Trophoblast cell (in vitro differentiated cells and primary cell): ENCODE results near the gene HOXA10.

Experiments used
- DNase-seq, 2 donors: peaks; one replicate each; pipeline ENCODE4 v3.0.0-alpha.2; 2016
- H2AFZ ChIP-seq: 2 replicates; pipeline ENCODE4 v1.6.1; 2013; ENCODE audit warnings: low read length, moderate library complexity, mild to moderate bottlenecking; ENCODE audit not compliant: insufficient read depth, poor library complexity
- H2AK5ac ChIP-seq: 2 replicates; pipeline ENCODE4 v1.6.1; 2013; ENCODE audit warnings: mild to moderate bottlenecking, low read length
- H2BK120ac ChIP-seq: 2 replicates; pipeline ENCODE4 v1.6.1; 2013; ENCODE audit warnings: low read length, mild to moderate bottlenecking, moderate library complexity; ENCODE audit not compliant: insufficient read depth, poor library complexity
- H2BK12ac ChIP-seq: 2 replicates; pipeline ENCODE4 v1.6.1; 2013; ENCODE audit warnings: mild to moderate bottlenecking, low read length, moderate library complexity
- H2BK5ac ChIP-seq: 2 replicates; pipeline ENCODE4 v1.6.1; 2013; ENCODE audit warnings: low read length, low read depth, moderate library complexity, mild to moderate bottlenecking; ENCODE audit not compliant: poor library complexity
- H3K14ac ChIP-seq: 2 replicates; pipeline ENCODE4 v1.6.1; 2013; ENCODE audit warnings: mild to moderate bottlenecking, low read length
- H3K18ac ChIP-seq: 2 replicates; pipeline ENCODE4 v1.6.1; 2013; ENCODE audit warnings: mild to moderate bottlenecking, low read length
- H3K23ac ChIP-seq: 2 replicates; pipeline ENCODE4 v1.6.1; 2013; ENCODE audit warnings: low read length
- H3K27ac ChIP-seq: 2 replicates; pipeline ENCODE4 v1.5.1; 2013; ENCODE audit warnings: low read depth, mild to moderate bottlenecking, inconsistent platforms, low read length, moderate library complexity
- H3K27me3 ChIP-seq: 2 replicates; pipeline ENCODE4 v1.6.1; 2013; ENCODE audit warnings: inconsistent platforms, mild to moderate bottlenecking, low read length, moderate library complexity; ENCODE audit not compliant: insufficient read depth
- H3K36me3 ChIP-seq, 2 experiments: 1 replicate in 1 of 2; 2 replicates in 1 of 2; pipeline ENCODE4 v1.6.1; 2013; ENCODE audit warnings: low read length in 2 of 2, mild to moderate bottlenecking in 2 of 2, moderate library complexity in 1 of 2; ENCODE audit not compliant: insufficient read depth in 2 of 2, control insufficient read depth in 1 of 2
- H3K4ac ChIP-seq: 2 replicates; pipeline ENCODE4 v1.6.1; 2013; ENCODE audit warnings: low read depth, mild to moderate bottlenecking, low read length, moderate library complexity
- H3K4me1 ChIP-seq, 2 experiments: 1 replicate in 1 of 2; 2 replicates in 1 of 2; pipeline ENCODE4 v1.6.1; 2013; ENCODE audit warnings: low read length in 2 of 2, mild to moderate bottlenecking in 2 of 2, moderate library complexity in 1 of 2; ENCODE audit not compliant: insufficient read depth in 2 of 2, control insufficient read depth in 1 of 2
- H3K4me2 ChIP-seq: 2 replicates; pipeline ENCODE4 v1.6.1; 2013; ENCODE audit warnings: inconsistent platforms, mild to moderate bottlenecking, low read length, moderate library complexity
- H3K4me3 ChIP-seq: 2 replicates; pipeline ENCODE4 v1.5.1; 2013; ENCODE audit warnings: mild to moderate bottlenecking, low read depth, low read length, inconsistent platforms
- H3K79me1 ChIP-seq: one replicate; pipeline ENCODE4 v1.6.1; 2013; ENCODE audit warnings: low read length
- H3K79me2 ChIP-seq: 2 replicates; pipeline ENCODE4 v1.6.1; 2013; ENCODE audit warnings: low read length, mild to moderate bottlenecking; ENCODE audit not compliant: control insufficient read depth, insufficient read depth, poor library complexity
- H3K9ac ChIP-seq: 2 replicates; pipeline ENCODE4 v1.6.1; 2013; ENCODE audit warnings: mild to moderate bottlenecking, low read length
- H3K9me3 ChIP-seq: 2 replicates; pipeline ENCODE4 v1.6.1; 2013; ENCODE audit warnings: low read depth, mild to moderate bottlenecking, control low read depth, inconsistent platforms, low read length; ENCODE audit not compliant: insufficient read depth
- H4K12ac ChIP-seq: 2 replicates; pipeline ENCODE4 v1.6.1; 2013; ENCODE audit warnings: low read depth, mild to moderate bottlenecking, low read length, moderate library complexity
- H4K8ac ChIP-seq: 2 replicates; pipeline ENCODE4 v1.6.1; 2013; ENCODE audit warnings: low read depth, mild to moderate bottlenecking, low read length, moderate library complexity
- H4K91ac ChIP-seq: one replicate; pipeline ENCODE4 v1.6.1; 2013; ENCODE audit warnings: low read depth, mild to moderate bottlenecking, low read length, moderate library complexity
- WGBS: extraction: QIAGEN DNeasy Blood & Tissue Kit; methylation state at CpG from one replicate; pipeline ENCODE4 v1.1.7; 2013; ENCODE audit warnings: missing lambda C conversion rate; ENCODE audit not compliant: insufficient read length, insufficient coverage; ENCODE audit errors: extremely low coverage; 5-methylcytosine and 5-hydroxymethylcytosine counted together

The HOXA10 gene

GRCh38 chr7:27179503-27180430, 5.6 kb upstream of the HOXA10 start:
- Histone ChIP-seq H3K9ac (no peak overlapping the region), H3K23ac (no peak overlapping the region), H3K4me1 (peaks cover 12 to 14% of the 10 kb centered on the region in 2 experiments), H2BK12ac (no peak overlapping the region), H3K79me2 (no peaks in the 10 kb centered on the region), H3K27me3 (peaks cover 87% of the 10 kb centered on the region), H2AFZ (no peak overlapping the region), H3K14ac (no peak overlapping the region), H3K9me3 (peaks cover 27% of the 10 kb centered on the region), H2AK5ac (no peak overlapping the region), H3K36me3 (no peaks in the 10 kb centered on the region), H2BK5ac (no peak overlapping the region), H3K18ac (no peak overlapping the region), H4K91ac (no peak overlapping the region), H4K12ac (no peak overlapping the region), H3K4ac (no peak overlapping the region), H3K4me3 (no peak overlapping the region), H3K4me2 (peak overlapping the region; percentile 20), H4K8ac (no peak overlapping the region), H3K79me1 (no peaks in the 10 kb centered on the region), H2BK120ac (no peak overlapping the region), H3K27ac (no peak overlapping the region)
- WGBS: no CpG with 5 or more reads among the region's 56 CpGs
- peak in 1 of 2 donors; percentile 55 for DNase-seq

GRCh38 chr7:27179030-27179429, 4.9 kb upstream of the HOXA10 start:
- no CpG with 5 or more reads among the region's 14 CpGs for WGBS
- H3K4me3 ChIP-seq: no peak overlapping the region
- H3K79me2 ChIP-seq: no peaks in the 10 kb centered on the region
- H3K27ac ChIP-seq: no peak overlapping the region
- DNase-seq: no peak
- no peak overlapping the region for H3K14ac ChIP-seq
- no peak overlapping the region for H3K4me2 ChIP-seq
- no peak overlapping the region for H2BK12ac ChIP-seq
- H3K79me1 ChIP-seq: no peaks in the 10 kb centered on the region
- no peak overlapping the region for H3K4ac ChIP-seq
- no peak overlapping the region for H4K8ac ChIP-seq
- no peaks in the 10 kb centered on the region for H3K36me3 ChIP-seq
- no peak overlapping the region for H2BK120ac ChIP-seq
- H3K27me3 ChIP-seq: peaks cover 87% of the 10 kb centered on the region
- no peak overlapping the region for H2AK5ac ChIP-seq
- H2BK5ac ChIP-seq: no peak overlapping the region
- no peak overlapping the region for H3K18ac ChIP-seq
- peaks cover 30% of the 10 kb centered on the region for H3K9me3 ChIP-seq
- H3K4me1 ChIP-seq: peaks cover 9 to 12% of the 10 kb centered on the region in 2 experiments
- no peak overlapping the region for H2AFZ ChIP-seq
- H4K91ac ChIP-seq: no peak overlapping the region
- no peak overlapping the region for H4K12ac ChIP-seq
- H3K9ac ChIP-seq: no peak overlapping the region
- H3K23ac ChIP-seq: no peak overlapping the region

- Histone ChIP-seq H4K12ac (no peak overlapping the region), H3K4me1 (peaks cover 11 to 16% of the 10 kb centered on the region in 2 experiments), H3K4ac (no peak overlapping the region), H4K91ac (no peak overlapping the region), H2AK5ac (no peak overlapping the region), H4K8ac (no peak overlapping the region), H3K14ac (no peak overlapping the region), H3K79me2 (no peaks in the 10 kb centered on the region), H3K27me3 (peaks cover 88% of the 10 kb centered on the region), H3K18ac (no peak overlapping the region), H3K36me3 (no peaks in the 10 kb centered on the region), H3K9me3 (peaks cover 36% of the 10 kb centered on the region), H3K79me1 (no peaks in the 10 kb centered on the region), H3K4me3 (no peak overlapping the region), H2BK5ac (no peak overlapping the region), H2BK12ac (no peak overlapping the region), H3K4me2 (no peak overlapping the region), H3K23ac (no peak overlapping the region), H3K9ac (no peak overlapping the region), H3K27ac (no peak overlapping the region), H2AFZ (no peak overlapping the region), H2BK120ac (no peak overlapping the region)
- no peak for DNase-seq
- no CpG with 5 or more reads among the region's 6 CpGs for WGBS
These were observed 4.2 kb upstream of the HOXA10 start for GRCh38 chr7:27178366-27178765.

- WGBS: no CpG with 5 or more reads among the region's 5 CpGs
These were observed 3.7 kb upstream of the HOXA10 start for GRCh38 chr7:27177795-27178320.

More at GRCh38 chr7:27177795-27178320, 3.7 kb upstream of the HOXA10 start:
- no peak overlapping the region for H2BK12ac ChIP-seq
- no peak overlapping the region for H2BK120ac ChIP-seq
- H2BK5ac ChIP-seq: no peak overlapping the region
- DNase-seq: no peak
- no peaks in the 10 kb centered on the region for H3K36me3 ChIP-seq
- H3K4me3 ChIP-seq: no peak overlapping the region
- peaks cover 40% of the 10 kb centered on the region for H3K9me3 ChIP-seq
- H3K4me2 ChIP-seq: no peak overlapping the region
- H2AFZ ChIP-seq: no peak overlapping the region
- peaks cover 88% of the 10 kb centered on the region for H3K27me3 ChIP-seq
- no peak overlapping the region for H2AK5ac ChIP-seq
- no peak overlapping the region for H3K4ac ChIP-seq
- H3K14ac ChIP-seq: no peak overlapping the region
- no peak overlapping the region for H4K12ac ChIP-seq
- H3K4me1 ChIP-seq: peaks cover 7 to 18% of the 10 kb centered on the region in 2 experiments
- no peak overlapping the region for H4K91ac ChIP-seq
- no peak overlapping the region for H3K18ac ChIP-seq
- no peaks in the 10 kb centered on the region for H3K79me2 ChIP-seq
- H3K79me1 ChIP-seq: no peaks in the 10 kb centered on the region
- H3K23ac ChIP-seq: no peak overlapping the region
- H3K9ac ChIP-seq: no peak overlapping the region
- H4K8ac ChIP-seq: no peak overlapping the region
- no peak overlapping the region for H3K27ac ChIP-seq
